Inflammatory macrophage treated with lipopolysaccharide for 1 hour (primary cell): Measurements from ENCODE around the gene LSG1.

Source experiments
- DNase-seq, 2 donors: peaks; one replicate each; pipeline ENCODE4 v3.0.0-alpha.2; 2020 to 2022

The LSG1 gene

DNA sequence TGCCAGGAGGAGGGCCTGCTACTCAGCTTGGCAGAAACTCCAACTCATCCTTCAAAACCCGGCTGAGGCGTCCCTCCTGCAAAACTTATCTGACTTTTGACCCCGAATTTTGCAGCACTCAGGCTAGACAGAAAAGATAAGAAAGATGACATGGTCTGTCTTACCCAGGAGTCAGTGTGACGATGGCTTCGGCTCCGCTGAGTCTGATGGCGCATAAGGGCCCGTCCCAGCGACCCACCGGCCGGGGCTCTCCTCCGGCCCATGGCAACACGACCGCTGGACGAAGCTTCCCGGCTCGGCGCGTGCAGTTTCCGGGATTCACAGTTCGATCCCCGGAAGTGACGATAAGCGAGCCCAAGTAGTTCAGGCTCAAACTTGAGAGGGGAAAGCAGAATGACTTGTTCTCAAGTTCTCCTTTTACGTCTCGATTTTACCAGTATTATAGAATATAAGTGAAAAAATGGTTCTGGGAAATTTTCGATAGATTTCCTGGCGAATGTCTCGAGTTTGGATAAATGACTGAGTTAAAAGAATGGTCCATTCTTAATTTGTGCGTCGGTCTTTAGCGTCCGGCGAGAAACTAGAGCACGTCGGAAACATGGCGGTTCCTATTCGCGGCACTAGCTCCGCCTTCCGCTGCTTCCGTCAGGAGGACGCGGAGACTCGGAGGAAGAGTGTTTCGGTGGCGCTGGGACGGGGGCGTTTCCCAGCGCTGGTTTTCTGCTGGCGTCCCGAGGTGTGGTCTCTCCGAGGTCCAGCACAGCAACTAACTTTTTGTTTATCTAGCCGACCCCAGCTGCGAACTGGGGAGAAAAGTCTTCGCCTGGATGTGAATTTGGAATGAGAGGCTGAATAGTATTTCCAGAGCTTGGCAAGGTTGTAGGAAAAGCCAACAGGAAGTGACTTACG is at the start of gene LSG1:
LSG1 (minus strand) TSS at position 292 of the 909 bp plus-strand sequence; CDS start at position 263, 29 bp downstream.
- peak; percentile 91 to 99 for DNase-seq

DNA sequence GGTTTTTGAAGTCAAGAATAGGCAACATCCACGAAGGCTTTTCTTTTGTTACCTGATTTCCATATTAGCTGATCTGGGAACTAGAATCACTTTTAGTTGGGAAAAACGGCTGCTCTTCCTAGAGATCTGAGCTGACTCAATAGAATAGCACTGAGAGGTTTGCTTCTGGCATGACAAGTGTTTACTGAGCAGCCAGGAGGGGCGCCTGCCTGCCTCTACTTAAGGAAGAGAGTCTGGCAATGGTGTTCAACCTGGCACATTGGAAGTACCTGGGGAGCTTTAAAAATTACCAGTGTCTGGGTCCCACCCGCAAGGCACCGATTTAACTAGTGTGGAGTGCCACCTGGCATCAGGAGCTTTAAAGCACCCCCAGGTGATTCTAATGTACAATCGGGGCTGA is 48.1 kb upstream of the LSG1 start:
- DNase-seq, result no peak

DNA sequence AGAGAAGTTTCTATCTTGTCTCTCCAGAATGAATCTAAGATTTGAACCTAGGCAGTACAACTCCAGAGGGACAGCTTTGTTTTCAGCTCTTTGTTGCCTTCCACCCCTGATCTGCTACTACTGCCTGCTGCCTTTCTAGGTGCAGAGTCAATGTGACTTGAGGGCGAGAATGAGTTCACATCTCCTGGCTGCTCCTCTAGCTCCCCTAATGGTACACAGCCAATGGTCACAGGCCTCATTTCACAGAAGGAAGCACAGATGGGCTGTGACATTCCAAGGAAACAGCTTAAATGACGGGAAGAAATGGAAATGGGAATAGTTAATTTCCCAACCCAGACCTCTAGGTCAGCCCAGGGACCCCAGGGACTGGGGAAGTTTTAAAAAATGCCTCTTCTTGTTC is 46.1 kb upstream of the LSG1 start:
- DNase-seq, result no peak

DNA sequence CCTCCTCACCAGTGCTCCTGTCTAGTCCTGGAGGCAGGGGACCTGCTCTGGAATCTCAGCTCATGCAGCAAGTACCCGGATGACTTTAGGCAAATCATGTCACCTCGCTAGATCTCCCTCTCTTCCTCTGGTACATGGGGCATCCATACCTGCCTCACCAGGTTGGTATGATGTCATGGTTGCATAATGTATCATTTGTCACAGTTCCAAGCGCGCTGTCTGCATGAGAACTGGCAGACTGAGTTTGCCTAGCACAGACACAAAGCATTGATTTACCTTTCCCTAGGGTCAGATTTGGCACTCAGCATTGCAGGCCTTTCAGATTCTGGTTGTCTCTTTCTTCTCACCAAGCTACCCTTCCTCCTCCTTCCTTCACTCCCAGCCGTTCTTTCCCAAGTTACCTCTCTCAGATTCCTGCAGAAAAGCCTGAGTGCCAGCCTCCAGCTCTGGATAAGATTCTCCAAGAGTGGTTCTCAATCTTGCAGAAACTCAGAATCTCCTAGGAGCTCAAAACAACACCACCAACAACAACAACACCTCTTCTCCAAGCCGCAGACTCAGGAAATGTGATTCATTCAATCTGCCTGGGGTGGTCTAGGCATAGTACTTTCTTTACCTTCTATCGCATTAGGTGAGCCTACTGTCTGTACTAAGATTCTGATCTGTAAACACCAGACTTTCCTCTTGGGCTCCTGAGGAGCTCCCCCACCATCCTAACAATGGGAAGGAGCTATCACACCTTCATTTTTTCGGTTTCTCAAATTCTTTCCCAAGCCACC is 43.2 kb upstream of the LSG1 start:
- no peak for DNase-seq

DNA sequence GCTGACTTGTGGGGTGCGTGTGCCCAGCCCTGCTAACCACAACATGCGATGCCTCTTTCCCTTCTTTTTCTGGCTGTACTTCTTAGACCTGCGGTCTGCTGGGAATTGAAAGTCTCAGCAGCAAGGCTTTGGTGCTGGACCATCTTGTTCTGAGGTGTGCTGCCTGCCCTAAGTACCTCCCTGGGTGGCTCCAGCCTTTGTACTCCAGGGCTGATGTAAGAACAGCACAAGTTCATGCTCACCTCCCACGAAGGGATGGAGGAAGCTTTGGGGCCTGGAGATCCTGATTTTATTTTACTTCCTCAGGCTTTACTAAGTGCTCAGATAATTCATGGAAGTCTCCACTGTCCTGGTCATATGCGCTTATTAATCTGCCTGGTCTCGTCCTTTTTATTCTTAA is 42.6 kb upstream of the LSG1 start:
- DNase-seq, result no peak

DNA sequence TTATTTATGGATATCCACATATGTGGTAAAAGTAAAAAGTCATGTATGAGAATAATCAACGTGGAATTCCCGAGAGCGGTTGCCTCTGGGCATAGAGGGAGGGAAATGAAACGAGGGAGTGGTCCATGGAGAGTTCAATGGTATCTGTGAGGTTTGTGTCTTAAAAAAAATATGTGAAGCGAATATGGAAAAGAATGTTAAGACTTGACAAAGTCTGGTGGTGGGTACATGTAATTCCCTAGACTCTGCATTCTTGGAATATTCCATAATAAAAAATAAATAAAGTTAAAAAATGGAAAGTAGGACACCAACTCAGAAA is 42.1 kb upstream of the LSG1 start:
- no peak for DNase-seq

DNA sequence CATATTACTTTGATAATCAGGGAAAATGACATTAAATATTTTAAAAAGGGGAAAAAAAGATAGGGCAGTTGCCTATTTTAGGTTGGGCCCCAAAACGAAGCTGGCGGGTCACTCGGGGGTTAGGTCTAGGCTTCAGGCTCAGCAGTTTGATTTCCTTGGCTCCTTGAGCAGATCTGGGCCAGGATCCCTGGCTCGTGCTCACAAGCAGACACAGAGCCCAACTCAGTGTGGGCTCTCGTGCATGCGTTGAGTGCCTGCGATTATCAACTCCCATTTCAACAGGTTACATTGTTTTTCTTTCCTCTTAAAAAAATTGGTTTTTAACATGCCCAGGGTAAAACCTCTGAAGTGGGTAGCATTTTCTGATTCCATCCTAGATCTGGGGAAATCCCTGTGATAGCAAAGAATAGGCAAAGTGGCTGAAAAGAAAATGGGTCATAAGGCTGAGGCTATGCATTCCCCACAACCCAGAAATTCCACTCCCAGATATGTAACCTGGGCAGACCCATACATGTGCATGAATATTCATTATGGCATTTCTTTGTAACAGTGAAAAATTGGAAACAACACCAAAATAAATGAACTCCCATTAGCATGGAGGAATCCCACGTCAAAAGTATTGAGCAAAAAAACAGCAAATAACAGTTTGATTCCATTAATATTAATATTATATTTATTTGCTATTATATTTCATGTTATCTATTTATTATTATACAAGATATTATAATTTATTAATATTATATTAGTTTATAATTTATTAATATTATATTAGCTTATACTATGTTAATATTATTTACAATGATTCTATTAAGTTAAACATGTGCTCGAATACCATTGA is 41.5 kb upstream of the LSG1 start:
- no peak for DNase-seq

DNA sequence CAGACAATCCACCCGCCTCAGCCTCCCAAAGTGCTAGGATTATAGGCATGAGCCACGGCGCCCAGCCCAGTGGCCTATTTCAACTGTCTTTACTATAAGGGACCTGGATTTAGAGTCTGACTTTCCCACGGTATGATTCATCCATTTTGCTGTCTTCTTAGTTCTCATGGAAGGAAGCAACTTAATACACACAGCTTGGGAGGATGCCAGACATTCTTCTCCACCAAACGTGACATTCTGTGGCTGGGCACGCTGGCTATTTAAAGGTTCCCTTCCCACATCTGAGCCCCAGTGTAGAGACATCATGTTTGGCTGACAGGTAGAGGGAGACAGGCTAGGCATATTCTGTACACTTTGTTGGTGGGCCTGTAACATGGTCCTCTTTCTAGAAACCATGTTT is 39.9 kb upstream of the LSG1 start:
- DNase-seq, result no peak

DNA sequence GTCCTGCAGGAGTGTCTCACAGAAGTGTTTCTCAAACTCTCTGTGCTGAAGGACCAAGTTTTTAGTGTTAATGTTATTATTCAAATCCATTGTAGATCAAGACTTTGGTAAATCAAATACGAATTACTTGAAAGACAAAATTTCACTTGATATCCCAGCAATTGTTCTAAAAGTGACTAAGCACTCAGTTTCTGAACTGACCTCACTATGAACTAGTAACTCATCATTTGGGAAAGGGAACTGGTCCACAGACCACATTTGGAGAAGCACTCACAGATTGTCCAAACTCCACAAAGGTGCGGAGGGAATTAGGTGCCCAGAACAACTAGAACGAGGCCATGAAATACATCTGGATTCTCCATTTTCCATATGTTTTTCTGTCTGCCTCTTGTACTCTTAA is 39.3 kb upstream of the LSG1 start:
- no peak for DNase-seq

DNA sequence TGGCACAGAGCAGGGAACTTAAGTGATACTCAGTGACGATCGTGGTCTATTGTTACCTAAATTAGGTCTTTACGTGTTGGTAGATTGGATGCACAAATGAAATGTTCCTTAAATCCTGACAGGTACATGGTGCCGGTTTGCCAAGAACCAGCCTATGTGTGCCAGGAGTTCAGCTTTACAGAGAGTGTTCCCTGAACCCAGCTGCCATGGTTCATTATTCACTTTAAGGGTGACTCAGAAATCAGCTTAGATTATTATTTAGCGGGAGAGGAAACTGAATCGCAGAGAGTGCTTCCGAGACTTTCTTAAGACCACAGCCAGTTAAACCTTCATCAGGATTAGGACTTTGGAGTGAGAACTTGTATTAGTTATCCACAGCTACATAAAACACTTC is 35.2 kb upstream of the LSG1 start:
- DNase-seq, result no peak

DNA sequence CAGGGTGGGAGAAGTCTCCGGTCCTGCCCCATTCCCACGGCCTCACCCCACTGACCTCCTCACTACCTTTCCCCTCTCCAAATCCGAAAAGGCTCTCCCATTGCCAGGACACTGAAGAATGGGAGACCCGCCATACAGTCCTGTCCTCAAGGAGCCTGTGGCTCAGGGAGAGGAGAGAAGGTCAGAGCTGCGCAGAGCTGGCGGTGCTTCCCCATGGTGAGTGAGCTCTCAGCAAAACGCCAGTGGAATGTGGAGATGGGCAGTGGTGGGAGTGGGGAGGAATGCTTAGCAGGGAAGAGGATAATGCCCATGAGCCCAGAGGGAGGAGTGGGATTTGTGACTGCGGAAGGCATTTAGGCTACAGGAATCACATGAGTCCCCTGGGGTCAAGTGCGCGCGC is 33.8 kb upstream of the LSG1 start:
- no peak for DNase-seq

DNA sequence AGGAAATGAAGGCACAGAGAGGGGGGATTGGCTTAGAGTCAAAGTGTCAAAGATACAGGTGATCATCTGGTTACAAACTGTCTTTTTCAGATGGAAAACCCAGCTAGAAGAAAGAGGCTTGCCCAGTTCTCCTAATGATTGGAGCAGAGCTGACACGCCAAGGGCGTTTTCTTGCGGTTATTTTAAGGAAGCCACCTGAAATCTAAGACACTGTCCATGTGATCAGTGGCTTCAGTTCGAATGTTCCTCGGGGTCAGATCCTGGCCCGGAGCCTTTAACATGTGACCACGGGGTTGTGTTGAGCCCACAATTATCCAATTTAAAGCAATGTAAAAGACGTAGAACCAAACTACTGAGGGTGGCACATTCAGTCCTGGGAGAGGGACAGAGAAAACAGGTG is 33.2 kb upstream of the LSG1 start:
- DNase-seq, result no peak

DNA sequence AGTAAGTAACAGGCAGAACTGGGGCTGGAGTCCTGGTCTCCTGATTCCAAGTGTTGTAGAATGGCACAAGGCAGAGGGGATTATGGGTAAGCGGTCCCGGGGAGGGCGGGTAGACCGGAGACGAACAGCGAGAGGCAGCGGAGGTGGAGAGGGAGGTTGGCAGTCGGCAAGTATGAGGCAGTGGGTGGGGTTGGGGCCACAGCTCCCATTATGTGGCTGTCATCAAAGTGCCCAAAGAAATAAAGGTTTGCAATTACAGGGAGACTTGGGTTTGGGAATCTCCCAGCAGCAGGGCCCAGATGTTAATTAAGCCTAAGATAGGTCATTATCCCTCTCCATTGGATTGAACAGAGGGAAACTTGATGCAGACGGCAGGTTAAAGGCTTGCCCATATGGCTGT is 30.6 kb upstream of the LSG1 start:
- DNase-seq, result no peak

DNA sequence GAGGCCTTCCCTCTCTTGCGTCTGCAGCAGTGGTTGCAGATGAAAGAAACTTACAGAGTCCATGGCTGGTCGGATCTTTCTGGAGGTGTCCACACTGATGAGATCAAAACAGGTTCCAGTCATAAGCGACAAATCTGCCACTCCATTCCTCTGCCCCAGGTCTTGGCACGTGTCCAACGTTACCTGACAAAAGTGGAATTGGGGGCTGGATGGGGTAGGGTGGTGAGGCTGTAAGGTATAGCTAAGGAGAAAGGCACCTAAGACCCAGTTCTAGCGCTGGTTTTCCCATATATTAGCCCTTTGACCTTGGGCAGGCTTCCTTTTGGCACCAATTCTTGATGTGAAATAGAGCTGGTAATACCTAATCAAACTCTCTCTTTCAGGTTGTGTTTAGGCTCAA is 24.7 kb upstream of the LSG1 start:
- no peak for DNase-seq

DNA sequence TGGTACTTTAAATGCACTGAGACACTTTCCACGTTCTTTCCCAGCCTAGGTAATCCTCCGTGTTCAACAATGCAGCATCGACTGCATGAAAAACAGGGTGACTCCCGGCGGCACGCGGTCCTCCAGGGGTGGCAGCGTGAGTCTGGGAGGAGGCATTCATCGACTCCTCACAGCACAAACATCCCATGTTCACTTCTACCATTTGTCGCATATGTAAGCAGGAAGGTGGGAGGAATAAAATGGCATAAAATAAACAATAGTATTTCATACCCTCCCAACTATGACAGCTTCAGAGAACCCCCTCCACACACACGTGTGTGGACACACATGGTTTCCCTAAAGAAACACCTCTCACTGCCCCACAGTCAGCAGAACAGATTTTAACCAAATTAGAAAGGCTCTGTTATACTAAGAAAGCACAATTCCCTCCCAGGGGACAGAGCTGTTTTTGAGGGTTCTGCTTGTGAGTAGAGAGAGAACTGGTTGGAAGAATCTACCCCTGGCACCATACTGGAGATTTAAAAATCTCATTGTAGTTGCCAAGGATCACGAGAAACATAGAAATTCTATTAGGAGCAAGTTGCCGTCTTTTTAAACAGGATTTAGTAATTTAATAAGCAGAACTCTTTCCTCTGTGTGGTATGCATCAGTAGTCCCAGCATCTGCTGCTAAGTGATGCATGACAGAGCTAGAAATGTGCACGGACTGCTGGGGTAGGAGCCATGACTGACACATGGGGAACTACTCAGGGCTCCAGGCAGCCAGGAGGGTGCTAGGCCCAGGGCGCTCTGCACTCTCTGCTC is 19.7 kb upstream of the LSG1 start:
- no peak for DNase-seq

DNA sequence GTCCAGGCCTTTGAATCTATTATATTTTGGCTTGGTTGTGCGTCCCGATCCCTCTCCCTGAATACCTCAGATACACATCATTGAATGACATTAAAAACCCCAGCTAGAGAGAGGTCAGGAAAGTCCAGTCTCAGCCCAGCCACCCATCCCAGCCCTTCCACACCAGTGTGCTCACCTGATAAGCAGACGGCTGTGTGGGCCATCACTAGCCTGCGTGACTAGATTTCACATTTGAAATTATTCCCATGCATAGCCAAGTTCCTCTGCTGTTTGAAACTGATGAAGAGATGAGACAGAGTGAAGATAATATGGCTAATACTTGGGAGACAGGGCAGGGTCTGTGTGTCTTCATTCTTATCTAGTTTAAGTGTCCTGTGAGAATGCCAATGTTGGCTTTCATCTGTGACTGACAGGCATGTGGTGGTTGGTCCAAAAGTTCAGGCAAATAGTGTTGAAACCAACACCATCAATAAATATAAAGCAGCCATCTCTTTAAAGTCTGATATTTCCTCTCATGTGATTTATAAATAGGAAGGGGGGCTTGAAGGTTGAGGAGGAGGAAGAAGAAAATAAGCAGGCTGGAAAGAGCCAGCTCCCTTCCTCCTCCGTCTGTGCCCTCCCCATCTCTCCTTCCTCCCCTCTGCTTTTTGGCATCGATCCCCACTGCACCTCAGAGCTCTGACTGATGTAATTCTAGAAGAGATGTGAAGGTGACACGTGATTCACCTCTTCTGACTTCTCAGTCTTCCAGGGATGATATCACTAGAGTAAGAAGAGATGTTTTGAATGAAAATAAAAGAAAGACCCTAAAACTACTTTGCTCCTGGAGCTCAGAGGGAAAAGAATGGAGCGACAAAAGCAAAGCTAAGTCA is 18.7 kb upstream of the LSG1 start:
- DNase-seq, result no peak

DNA sequence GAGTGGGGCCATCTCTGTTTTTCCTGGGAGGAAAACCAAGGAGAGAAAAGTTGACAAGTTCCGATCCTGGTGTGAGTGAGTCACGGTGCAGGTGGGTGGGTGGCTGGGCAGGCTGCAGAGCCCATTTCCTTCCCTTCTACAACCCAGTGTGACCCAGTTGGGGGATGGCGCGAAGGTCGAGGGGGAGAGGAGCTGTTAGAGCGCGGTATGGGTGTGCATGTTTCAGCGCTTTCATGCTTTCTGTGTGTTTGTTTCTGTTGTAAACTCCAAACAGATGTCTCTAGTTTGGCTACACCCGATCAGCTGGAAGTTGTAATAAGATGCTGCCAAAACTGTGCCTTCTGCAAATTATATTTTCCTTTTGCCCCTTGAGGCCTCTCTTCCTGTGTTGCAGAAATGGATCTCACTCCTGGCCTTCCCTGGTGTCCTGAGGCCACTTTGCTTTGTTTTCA is 17.5 kb upstream of the LSG1 start:
- DNase-seq, result no peak

DNA sequence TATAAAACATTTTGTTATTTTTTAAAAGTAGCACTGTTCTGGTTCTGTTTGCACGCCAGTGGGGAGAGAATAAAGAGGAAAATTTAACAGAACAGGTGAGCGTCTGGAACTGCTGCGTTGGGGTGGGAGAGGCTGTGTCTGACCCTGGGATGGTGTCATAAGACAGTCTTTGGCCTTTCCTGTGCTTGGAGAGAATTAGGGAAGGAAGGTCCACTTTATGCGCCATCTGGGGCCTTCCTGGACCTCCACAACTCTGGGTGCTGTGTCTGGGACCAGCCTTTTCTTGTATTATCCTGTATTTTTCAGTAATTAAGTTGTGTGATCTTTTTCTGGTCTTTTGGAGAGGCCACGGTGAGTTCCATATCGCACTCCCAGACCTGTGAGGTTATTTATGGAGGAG is 17.0 kb upstream of the LSG1 start:
- no peak for DNase-seq

DNA sequence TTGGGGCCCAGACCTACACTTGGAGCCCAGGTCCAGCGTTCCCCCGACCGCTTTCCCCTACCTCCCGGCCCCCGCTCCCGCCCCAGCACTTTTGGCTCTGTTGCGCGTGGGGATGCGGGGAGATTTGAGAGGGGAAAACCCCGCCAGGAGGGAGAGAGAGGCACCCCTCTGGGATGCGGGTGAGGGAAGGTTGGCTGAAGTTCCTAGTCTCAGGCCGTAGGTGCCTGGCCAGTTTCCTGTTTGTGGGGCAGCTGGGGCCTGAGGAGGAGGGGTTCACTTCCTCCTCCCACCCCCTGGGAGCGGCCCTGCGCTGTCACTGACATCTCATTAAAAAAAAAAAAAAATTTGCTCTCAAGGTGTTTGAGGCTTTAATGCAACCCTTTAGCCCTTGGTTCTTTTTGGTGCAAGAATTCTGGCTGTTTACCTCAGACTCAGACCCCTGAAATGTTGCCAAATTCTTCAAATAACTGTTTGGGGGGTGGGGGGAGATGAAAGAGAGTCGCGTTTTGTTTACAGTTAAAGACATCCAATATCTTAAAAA is 16.3 kb upstream of the LSG1 start:
- DNase-seq, result no peak

DNA sequence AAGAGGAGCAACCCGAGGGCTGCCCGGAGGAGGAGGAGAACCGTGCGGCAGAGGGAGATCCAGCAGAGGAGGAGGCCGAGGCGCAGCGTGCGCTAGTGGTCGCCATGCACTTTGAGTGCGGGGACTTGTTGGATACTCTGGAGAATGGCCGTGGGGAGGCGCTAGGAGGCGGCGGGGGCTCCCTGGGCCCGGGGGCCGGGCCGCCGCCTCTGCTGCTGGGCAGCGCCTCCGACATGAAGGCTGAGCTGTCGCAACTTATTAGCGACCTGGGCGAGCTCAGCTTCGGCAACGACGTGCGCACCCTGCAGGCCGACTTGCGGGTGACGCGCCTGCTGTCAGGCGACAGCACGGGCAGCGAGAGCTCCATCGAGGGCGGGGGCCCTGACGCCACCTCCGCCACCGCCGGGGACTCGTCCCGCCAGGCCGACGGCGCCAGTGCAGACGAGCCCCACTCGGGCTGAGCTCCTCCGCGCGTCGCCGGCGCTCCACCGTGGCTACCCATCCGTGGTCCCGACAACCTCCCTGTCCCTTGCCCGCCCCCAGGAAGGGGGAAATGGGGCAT is 15.7 kb upstream of the LSG1 start:
- DNase-seq, result peak; percentile 50 to 53
